Hippocampal formation (tissue), 2 donors: Measurements from ENCODE around the gene BTBD8.

Experiments
- DNase-seq, 2 donors: peaks; one replicate each; lab custom pipeline; 2025; lab: John Stamatoyannopoulos, UW

Gene BTBD8

GRCh38 chr1:92192246-92192645 lies 112.1 kb downstream of the BTBD8 start:
- no peak for DNase-seq

- DNase-seq, result no peak
Observed at GRCh38 chr1:92194511-92194910, 114.4 kb downstream of the BTBD8 start.

GRCh38 chr1:92201973-92202372 lies 121.8 kb downstream of the BTBD8 start:
- no peak for DNase-seq

- no peak for DNase-seq
Observed at GRCh38 chr1:92203105-92203504, 123.0 kb downstream of the BTBD8 start.

- DNase-seq, result no peak
Observed at GRCh38 chr1:92210701-92211100, 130.6 kb downstream of the BTBD8 start.

- DNase-seq, result no peak
Observed at GRCh38 chr1:92211166-92211565, 131.0 kb downstream of the BTBD8 start.

DNA sequence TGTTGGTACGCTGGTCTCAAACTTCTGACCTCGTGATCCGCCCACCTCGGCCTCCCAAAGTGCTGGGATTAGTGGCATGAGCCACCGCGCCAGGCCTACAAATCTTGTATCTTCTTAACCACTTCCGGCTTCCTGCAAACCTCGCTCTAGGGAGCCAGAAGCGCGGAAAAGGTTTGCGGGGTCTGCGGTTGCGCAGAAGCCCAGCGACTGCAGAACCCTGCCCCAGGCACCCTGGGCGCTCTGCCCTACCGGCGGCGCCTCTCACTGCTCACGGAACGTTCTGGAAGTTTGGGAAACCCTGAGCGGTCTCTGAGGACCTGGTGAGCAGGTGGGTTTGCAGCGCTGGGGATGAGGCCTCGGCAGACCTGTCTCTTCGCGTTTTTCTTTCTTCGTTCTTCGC lies 137.6 kb downstream of the BTBD8 start, which contains the start of gene C1orf146:
Gene C1orf146 (plus strand): TSS at position 195 of the 400 bp plus-strand sequence. CDS start 13,506 bp downstream, outside the sequence.
- no peak for DNase-seq

DNA sequence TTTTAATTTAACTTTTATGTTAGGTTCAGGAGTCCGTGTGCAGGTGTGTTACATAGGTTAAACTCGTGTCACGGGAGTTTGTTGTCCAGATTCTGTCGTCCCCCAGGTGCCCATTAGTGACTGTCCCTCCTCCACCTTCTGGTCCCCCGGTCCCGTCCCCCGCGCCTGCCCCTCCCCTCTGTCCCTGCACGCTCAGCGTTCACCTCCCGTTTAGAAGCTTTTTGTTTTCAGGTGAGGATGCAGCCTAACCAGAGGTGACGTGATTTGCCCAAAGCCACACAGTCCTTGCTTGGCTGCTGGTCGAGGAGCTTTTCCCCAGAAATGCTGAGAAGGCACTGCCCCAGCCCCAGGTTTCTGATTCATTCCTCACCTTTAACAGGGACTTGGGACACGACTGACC lies 138.4 kb downstream of the BTBD8 start:
- DNase-seq, result no peak

DNA sequence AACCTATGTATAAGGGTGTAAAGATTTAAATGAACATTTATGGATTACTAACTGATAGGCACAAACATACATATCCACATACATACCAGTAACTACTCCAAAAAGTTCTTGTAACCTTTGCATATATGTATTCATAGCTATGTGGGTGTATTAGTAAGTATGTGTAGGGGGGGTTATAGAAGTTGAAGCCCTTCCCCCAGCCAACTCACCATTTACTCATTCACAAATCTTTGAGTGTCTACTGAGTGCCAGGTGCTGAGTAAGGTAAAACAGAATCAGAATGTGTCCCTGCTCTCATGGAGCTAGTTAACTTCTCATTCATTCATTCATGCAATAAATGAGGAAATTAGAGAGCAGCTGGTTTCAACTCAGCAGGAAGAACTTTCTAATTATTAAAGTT lies 138.9 kb downstream of the BTBD8 start:
- DNase-seq, result no peak

DNA sequence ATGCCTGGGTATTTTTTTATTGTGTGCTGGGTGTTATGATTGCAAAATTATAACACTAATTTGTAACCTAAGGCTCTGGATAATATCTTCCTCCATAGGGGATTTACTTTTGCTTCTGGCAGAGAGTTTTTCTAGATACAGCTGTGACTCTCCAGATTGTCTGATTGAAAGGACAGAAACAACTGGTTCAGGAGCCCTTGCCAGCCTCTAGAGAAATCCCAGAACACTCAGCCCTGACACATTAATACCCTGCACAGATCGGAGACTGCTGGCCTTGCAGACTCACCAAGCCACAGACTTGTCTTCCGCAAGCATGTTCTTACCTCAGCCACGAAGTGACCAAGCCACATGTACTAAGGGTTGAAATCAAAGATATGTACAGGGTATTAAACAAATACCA lies 148.3 kb downstream of the BTBD8 start:
- DNase-seq, result no peak

DNA sequence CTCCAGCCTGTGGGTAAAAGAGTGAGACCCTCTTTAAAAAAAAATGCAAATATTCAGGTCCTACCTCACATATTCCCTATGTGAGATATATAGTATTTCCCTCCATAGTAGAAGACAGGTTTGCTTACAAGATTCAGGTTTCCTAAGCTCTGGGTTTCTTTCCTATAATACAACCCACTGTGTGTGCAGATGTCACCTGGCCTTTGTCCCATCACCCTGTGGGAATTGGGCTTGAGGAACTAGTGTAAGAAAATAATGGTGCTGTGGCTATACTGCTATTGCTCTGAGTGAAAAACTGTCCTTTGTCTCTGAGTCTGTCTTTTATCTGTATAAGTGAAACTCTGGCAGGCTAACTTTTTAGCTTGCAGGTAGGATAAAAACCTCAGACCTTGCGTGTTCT lies 150.6 kb downstream of the BTBD8 start:
- no peak for DNase-seq
